Motor neuron (in vitro differentiated cells): ENCODE results near the gene RARRES2. TPM values are rescaled to one million over a fixed set of nuclear protein-coding genes. Genes with fewer than 3 reads are reported as not detected.
"Not testable (repeated sequence)": the region's sequence is repeated elsewhere in the genome, so short reads cannot be mapped to it uniquely, and the experiment has no call there.

Experiments used
- ATAC-seq, 8 experiments: fragments of 200-7000 bp; cut with Tn5 transposase; replicated peaks in 6 of 8; 2 replicates each; pipeline ENCODE4 v1.8.0; 2021; ENCODE audit warnings: mild to moderate bottlenecking in 8 of 8, moderate library complexity in 8 of 8
- H3K27ac ChIP-seq, 2 donors: fragments of 250-450 bp; sonication (Bioruptor Pico); 2 replicates each; pipeline ENCODE4 v1.9.0; 2021; ENCODE audit warnings: antibody characterized with exemption in 2 of 2, mild to moderate bottlenecking in 2 of 2, moderate library complexity in 1 of 2
- H3K4me1 ChIP-seq, 2 donors: fragments of 250-450 bp; sonication (Bioruptor Pico); replicated peaks in 1 of 2; 2 replicates each; pipeline ENCODE4 v1.6.1; 2021; ENCODE audit warnings: antibody characterized with exemption in 2 of 2, mild to moderate bottlenecking in 2 of 2, moderate library complexity in 1 of 2
- H3K4me3 ChIP-seq, 5 donors: fragments of 250-450 bp; sonication (Bioruptor Pico); 2 replicates each; pipeline ENCODE4 v1.9.0; 2021; ENCODE audit warnings: antibody characterized with exemption in 5 of 5, mild to moderate bottlenecking in 5 of 5, moderate library complexity in 4 of 5
- WGBS, 10 experiments: fragments of 450-650 bp; shearing (Covaris generic); methylation state at CpG; one replicate each; pipeline ENCODE4 v1.0.0; 2022; 5-methylcytosine and 5-hydroxymethylcytosine counted together
- in situ Hi-C, 9 experiments: fragments of 400-800 bp; cut with MboI; loops; one replicate each; pipeline ENCODE4 v1.15.0; 2021; ENCODE audit warnings: low sequenced_read_pairs in 9 of 9, low pct_unique_long_range_greater_than_20kb in 2 of 9; ENCODE audit not compliant: unreplicated experiment in 9 of 9
- total RNA-seq, 8 experiments: library from RNA; unstranded; fragments of 300-600 nt; gene quantifications; 2 replicates each; pipeline versions ENCODE4 v1.2.3 to v1.2.4, GENCODE V29; 2022

The RARRES2 gene
- total RNA-seq, 8 experiments from 2014 or later, result 0.35 to 83.5 (median 12.3) TPM

GRCh38 chr7:150295614-150296013, 45.8 kb downstream of the RARRES2 start:
- H3K4me3 ChIP-seq, H3K27ac ChIP-seq, H3K4me1 ChIP-seq: not testable (repeated sequence)
- no CpG with 5 or more reads among the region's 8 CpGs for WGBS, 10 experiments
- in situ Hi-C loops, result loop anchor here in 1 of 9 experiments (25.0 kb wide), 1 partner anchor 117 kb away; a partner anchor contains a TSS
- ATAC-seq, result peak in 3 of 8 experiments; percentile 34 to 69 (median 58)

- in situ Hi-C loops, result loop anchor here in 1 of 9 experiments (25.0 kb wide), 1 partner anchor 117 kb away; a partner anchor contains a TSS
- H3K27ac ChIP-seq, ATAC-seq, H3K4me3 ChIP-seq, H3K4me1 ChIP-seq: not testable (repeated sequence)
- WGBS, 10 experiments, result 60 to 100% (median 86%) methylated on average over 1 to 4 of the region's 8 CpGs; no CpG with 5 or more reads in 6 of the 10 experiments
Measured at GRCh38 chr7:150295027-150295426, 46.4 kb downstream of the RARRES2 start.

GRCh38 chr7:150290317-150290716, 51.1 kb downstream of the RARRES2 start:
- ATAC-seq, result peak in 6 of 8 experiments; percentile 6 to 61 (median 28)
- in situ Hi-C loops, result loop anchor here in 1 of 9 experiments (25.0 kb wide), 1 partner anchor 122 kb away; a partner anchor contains a TSS
- 26 to 50% methylated on average over 1 to 2 of the region's 6 CpGs; no CpG with 5 or more reads in 8 of the 10 experiments for WGBS, 10 experiments
- not testable (repeated sequence) for H3K4me1 ChIP-seq, H3K27ac ChIP-seq, H3K4me3 ChIP-seq

- H3K4me1 ChIP-seq, H3K27ac ChIP-seq, H3K4me3 ChIP-seq, ATAC-seq: not testable (repeated sequence)
- 0 to 100% (median 70%) methylated on average over 1 to 4 of the region's 6 CpGs; no CpG with 5 or more reads in 4 of the 10 experiments for WGBS, 10 experiments
- in situ Hi-C loops, result loop anchor here in 1 of 9 experiments (25.0 kb wide), 1 partner anchor 123 kb away; a partner anchor contains a TSS
Measured at GRCh38 chr7:150288816-150289215, 52.6 kb downstream of the RARRES2 start.

Other genes with a start within 250 kb of the RARRES2 start
- gene LRRC61, start 18.3 kb downstream of the RARRES2 start, total RNA-seq, result 1 to 10 TPM in 5 of 8 experiments, under 1 TPM in 2, not detected in 1; 0.22 to 8.6 (median 1.3) TPM
- 1 to 10 TPM in 1 of 8 experiments, under 1 TPM in 7; 0.11 to 1.1 (median 0.41) TPM for gene ACTR3C, start 18.1 kb downstream of the RARRES2 start, total RNA-seq
- gene REPIN1, start 27.2 kb upstream of the RARRES2 start, total RNA-seq, result 100 to 1,000 TPM in 1 of 8 experiments, 10 to 100 TPM in 7; 54.9 to 102 (median 67.1) TPM
- gene ZNF775, start 37.7 kb upstream of the RARRES2 start, total RNA-seq, result 10 to 100 TPM in 3 of 8 experiments, 1 to 10 TPM in 5; 1.6 to 12.5 (median 8.1) TPM
- gene GIMAP8, start 109.0 kb upstream of the RARRES2 start, total RNA-seq, result under 1 TPM in 5 of 8 experiments, not detected in 3; 0.05 to 0.47 (median 0.14) TPM
- gene GIMAP7, start 173.2 kb upstream of the RARRES2 start, total RNA-seq, result under 1 TPM in 2 of 8 experiments, not detected in 6; 0.35 to 0.38 TPM
- under 1 TPM in 5 of 8 experiments, not detected in 3; 0.05 to 0.57 (median 0.38) TPM for gene GIMAP4, start 225.8 kb upstream of the RARRES2 start, total RNA-seq